GM12865 (cell line): ENCODE results near the gene LDLRAD1.

Source experiments
- DNase-seq: peaks from one replicate; pipeline ENCODE4 v3.0.0; 2010; ENCODE audit warnings: low read depth
- H3K4me3 ChIP-seq: 2 replicates; pipeline ENCODE4 v1.5.1; 2011; ENCODE audit warnings: mild to moderate bottlenecking, low read depth, low read length, control low read depth
- CTCF ChIP-seq: IDR thresholded peaks from 2 replicates; pipeline ENCODE4 v1.5.1; 2011; ENCODE audit warnings: low read length, control low read depth, low read depth, inconsistent platforms; ENCODE audit not compliant: insufficient read depth; ENCODE audit errors: missing control alignments

The LDLRAD1 gene

GRCh38 chr1:54014009-54014629, 3.9 kb downstream of the LDLRAD1 start:
- no peak for DNase-seq
- TF ChIP-seq CTCF: no peak
- H3K4me3 ChIP-seq: no peak overlapping the region

DNA sequence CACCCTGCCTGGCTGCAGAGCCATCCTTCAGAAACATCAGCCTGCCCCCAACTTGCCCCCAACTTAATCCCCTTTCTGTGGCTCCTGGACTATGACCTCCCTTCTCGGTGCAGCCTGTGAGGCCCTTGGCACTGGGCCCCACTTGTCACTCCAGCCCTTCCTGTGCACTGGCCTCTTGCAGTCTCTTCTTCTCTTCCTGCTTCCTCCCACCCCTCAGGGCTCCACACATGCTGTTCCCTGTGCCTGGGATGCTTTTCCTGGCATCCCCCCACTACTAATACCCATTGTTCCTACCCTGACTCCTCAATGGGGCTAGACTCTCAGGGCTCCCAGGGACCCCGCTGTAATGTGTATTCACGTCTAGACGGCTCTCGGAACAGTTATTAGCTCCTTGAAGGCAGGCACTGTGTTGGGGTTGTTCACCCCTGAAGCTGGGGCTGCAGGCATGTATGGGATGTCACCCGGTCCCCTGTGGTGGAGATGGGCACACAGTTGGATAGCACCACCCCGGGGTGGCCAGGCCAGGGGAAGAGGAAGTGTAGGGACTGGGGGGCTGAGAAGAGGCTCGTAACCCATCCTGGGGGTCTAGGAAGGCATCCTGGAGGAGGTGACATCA, 4.5 kb downstream of the LDLRAD1 start:
- no peak for DNase-seq

GRCh38 chr1:54012863-54013262, 5.1 kb downstream of the LDLRAD1 start:
- no peak for DNase-seq
- no peak for TF ChIP-seq CTCF

More for the DNA sequence above, 4.5 kb downstream of the LDLRAD1 start:
- no peak for TF ChIP-seq CTCF
- no peak overlapping the region for H3K4me3 ChIP-seq

DNA sequence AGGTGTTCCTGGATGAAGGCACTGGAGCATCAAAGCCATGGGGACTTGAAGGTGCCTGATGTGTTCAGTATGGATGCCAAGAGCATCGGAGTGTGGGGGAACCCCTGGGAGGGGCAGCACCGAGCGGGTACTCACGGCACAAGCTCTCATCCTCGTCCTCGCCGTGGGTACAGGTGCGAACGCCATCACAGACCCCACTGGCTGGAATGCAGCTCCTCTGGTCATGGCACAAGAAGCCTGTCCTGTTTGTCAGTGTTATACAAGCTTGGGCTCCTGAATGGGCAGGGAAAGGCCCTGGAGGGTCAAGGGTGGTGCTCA, 6.0 kb downstream of the LDLRAD1 start:
- no peak for TF ChIP-seq CTCF
- no peak for DNase-seq
- H3K4me3 ChIP-seq: no peak overlapping the region

More at GRCh38 chr1:54012863-54013262, 5.1 kb downstream of the LDLRAD1 start:
- no peak overlapping the region for H3K4me3 ChIP-seq

DNA sequence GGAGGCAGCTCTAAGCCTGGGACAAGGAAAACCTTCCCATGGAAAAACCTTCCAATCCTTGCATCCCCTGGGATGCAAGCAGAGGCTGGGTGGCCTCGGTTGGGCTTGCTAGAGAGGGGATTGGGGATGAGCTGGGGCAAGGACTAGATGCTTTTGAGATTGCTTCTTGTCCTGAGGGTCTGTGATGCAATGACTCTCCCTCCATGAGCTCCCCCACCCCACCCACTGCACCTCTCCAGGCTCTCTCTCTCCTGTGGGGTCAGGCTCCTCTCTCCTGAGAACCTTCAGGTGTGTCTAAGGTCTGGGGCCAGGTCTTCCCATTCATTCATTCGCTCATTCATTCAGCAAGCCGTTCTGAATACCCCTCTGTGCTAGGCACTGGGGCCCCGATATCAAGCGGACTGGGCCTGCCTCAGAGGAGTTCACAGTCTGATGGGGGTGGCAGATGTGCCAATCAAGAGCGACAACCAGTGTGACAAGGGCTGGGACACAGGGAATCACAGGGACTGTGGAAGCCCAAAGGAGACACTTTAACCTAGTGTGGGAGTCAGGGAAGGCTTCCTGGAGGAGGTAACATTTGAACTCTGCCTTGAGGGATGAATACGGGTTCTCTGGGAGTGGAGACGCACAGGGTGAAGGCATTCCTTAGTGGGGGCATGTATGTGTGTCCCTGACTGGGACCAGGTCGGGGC, 6.5 kb downstream of the LDLRAD1 start:
- no peak overlapping the region for H3K4me3 ChIP-seq
- no peak for TF ChIP-seq CTCF
- no peak for DNase-seq

- no peak for DNase-seq
- no peak overlapping the region for H3K4me3 ChIP-seq
- TF ChIP-seq CTCF: no peak
Measured at GRCh38 chr1:54010415-54011117, 7.4 kb downstream of the LDLRAD1 start.
